Activated naive CD4-positive, alpha-beta T cell treated with anti-CD3 and anti-CD28 coated beads, Interleukin-2, amount 50 U/mL, for 72 hours (primary cell): Measurements from ENCODE around the gene FAM72C. TPM values are rescaled to one million over a fixed set of nuclear protein-coding genes. Genes with fewer than 3 reads are reported as not detected.
"Not testable (repeated sequence)": the region's sequence is repeated elsewhere in the genome, so short reads cannot be mapped to it uniquely, and the experiment has no call there.

ENCODE experiments used
- ATAC-seq, 2 donors: fragments of 150-1000 bp; cut with Tn5 transposase; 2 replicates each; pipeline ENCODE4 v1.10.0; 2021; ENCODE audit warnings: mild to moderate bottlenecking in 2 of 2, moderate library complexity in 2 of 2
- DNase-seq, 2 donors: peaks; one replicate each; pipeline ENCODE4 v3.0.0; 2021 to 2022; ENCODE audit warnings: low spot score in 2 of 2
- H3K27ac Mint-ChIP-seq, 2 donors: one replicate each; pipeline ENCODE4 v1.8.0; 2022; ENCODE audit warnings: mild to moderate bottlenecking in 2 of 2, mixed read lengths in 2 of 2
- H3K36me3 Mint-ChIP-seq, 2 donors: one replicate each; pipeline ENCODE4 v1.8.0; 2022; ENCODE audit warnings: mixed read lengths in 2 of 2
- H3K9me3 Mint-ChIP-seq, 2 donors: one replicate each; pipeline ENCODE4 v1.8.0; 2022; ENCODE audit warnings: mixed read lengths in 2 of 2
- total RNA-seq, 2 donors: library from RNA; stranded (reverse); gene quantifications; one replicate each; pipeline ENCODE4 v1.2.3, GENCODE V29; 2022

The FAM72C gene
- total RNA-seq, 2 donors from 2014 or later = 17.1 to 30.6 TPM

DNA sequence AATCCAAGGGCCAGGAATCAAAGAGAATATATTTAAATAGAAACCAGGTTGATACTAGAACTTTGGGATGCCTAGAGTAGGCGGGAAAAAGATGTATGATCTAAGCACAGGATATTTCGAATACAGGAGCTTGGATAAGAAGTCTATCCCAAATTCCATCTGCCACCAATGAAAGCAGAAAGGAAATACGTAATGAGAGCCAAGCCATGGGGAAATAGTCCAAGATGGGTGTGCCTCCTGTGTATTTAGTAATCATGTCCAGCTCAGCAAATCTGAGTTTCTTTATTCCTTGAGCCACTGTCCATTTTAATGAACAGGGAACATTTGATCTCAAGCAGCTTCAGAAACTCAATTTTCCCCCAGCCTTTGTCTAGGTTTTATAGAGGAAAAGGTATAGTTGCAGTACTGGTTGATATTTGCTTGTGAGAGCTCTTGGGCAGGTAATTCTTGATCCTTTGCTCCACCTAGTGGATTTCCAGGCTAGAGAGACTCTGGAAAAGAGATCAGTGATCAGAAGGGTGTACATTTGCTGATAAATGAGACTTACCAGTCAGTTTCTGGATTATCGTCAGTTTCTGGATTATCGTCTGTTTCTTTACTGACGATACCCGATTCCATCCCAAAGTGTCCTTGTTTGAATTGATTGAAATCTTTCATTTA lies 28.3 kb downstream of the FAM72C start:
- H3K27ac Mint-ChIP-seq, ATAC-seq, H3K9me3 Mint-ChIP-seq, H3K36me3 Mint-ChIP-seq, DNase-seq: not testable (repeated sequence)

DNA sequence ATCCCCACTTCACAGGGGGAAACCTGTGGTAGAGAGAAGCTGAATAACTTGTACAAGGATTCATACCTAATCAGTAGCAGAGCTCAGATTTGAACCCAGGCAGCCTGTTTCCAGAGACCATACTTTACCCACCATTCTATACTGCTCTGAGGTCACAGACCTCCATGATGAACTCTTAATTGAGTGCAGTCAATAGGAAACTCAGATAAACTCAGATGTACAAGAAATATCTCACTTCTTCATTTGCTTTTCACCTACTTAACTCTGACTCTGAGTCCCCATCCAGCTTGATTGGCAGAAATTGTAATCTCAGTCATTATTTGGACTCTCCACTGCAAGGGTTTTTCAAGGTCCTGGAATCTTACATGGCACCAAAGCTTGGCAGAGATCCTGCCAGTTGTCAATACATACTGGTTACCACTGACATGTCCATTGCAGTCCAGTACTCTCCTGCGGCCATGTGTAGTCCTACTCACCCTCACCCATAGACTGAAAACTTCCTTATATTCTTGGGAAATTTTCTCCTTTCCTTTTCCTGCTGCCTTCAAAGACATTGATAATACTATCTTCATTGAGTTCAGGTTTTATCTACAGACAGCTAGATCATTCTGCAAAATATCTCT lies 29.4 kb downstream of the FAM72C start:
- not testable (repeated sequence) for DNase-seq, ATAC-seq

DNA sequence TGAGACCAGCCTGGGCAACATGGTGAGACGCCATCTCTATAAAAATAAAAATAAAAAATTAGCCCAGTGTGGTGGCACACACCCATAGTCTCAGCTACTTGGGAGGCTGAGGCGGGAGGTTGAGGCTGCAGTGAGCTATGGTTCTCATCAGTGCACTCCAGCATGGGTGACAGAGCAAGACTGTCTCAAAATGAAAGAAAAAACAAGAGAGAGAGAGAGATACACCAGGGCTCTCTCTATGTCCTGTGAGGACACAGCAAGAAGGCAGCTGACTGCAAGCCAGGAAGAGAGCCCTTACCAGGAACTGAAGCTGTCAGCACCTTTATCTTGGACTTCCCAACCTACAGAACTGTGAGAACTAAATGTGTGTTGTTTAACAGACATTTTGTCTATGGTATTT lies 32.1 kb downstream of the FAM72C start:
- not testable (repeated sequence) for H3K27ac Mint-ChIP-seq, H3K9me3 Mint-ChIP-seq, DNase-seq, H3K36me3 Mint-ChIP-seq, ATAC-seq

More for the DNA sequence above, 29.4 kb downstream of the FAM72C start:
- not testable (repeated sequence) for H3K9me3 Mint-ChIP-seq, H3K36me3 Mint-ChIP-seq, H3K27ac Mint-ChIP-seq

DNA sequence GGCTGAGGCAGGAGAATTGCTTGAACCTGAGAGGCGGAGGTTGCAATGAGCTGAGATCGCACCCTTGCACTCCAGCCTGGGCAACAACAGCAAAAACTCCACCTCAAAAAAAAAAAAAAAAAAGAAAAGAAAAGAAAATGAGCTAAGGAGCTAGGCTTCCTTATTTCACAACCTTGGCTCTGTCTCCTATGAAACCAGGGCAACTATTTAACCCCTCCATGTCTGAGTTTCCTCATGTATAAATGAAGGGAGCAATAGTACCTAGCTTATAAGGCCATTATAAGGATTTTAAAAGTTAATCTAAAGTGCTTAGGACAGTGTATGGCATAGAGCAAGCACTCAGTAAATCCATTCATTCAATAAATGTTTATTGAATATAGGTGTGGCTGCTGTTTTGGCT lies 32.9 kb downstream of the FAM72C start:
- not testable (repeated sequence) for H3K36me3 Mint-ChIP-seq, H3K9me3 Mint-ChIP-seq, ATAC-seq, DNase-seq, H3K27ac Mint-ChIP-seq

DNA sequence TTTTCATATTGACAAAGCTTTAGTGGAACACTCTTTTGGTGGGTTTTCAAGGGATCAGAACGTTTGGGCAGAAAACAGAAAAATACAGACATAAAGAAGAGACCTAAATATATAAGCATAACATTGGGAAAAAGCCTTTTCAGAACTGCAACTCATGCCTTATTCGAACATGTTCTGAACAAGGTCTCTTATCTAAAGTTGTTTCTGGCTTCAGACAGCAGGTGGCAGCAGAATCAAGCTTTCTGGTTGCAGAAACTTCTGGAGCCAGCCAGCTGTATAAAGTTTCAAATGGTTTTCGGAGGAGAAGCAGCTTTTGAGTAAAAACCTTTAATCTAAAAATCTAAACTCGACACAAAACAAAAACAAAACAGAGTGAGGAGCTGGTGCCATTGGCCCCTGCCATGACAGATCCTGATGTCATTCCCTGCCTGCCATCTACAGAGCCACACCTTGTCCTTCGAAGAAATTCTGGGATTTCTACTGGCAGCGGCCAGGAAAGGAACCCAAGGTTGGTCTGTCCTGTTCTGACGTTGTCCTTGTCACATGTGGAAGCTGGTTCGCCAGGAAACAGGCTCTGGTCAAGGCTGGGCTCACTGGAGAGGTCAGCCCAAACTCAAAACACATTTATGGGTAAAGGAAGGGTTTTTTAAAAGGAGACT lies 35.2 kb downstream of the FAM72C start:
- H3K27ac Mint-ChIP-seq, H3K36me3 Mint-ChIP-seq, H3K9me3 Mint-ChIP-seq, ATAC-seq: not testable (repeated sequence)
- DNase-seq = peak; percentile 23 to 52

DNA sequence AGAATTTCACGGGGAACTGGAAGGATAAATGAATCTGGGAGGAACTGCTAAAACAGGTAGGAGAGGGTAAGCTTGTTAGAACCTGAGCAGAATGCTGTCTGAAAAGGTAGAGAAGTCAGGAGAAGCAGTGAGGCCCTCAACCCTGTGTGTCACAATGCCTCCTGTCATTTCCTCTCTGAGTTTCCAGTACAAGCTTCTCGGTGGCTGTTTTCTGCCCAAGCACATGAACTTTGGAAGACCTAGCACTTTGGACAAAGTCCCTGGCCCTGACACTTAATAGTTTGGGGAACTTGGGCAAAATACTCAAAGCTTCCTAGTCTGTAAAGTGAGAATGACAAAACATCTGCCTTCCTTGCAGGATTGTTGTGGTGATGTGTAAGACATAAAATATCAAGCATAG lies 52.7 kb downstream of the FAM72C start:
- H3K9me3 Mint-ChIP-seq, DNase-seq, H3K27ac Mint-ChIP-seq, H3K36me3 Mint-ChIP-seq, ATAC-seq: not testable (repeated sequence)

DNA sequence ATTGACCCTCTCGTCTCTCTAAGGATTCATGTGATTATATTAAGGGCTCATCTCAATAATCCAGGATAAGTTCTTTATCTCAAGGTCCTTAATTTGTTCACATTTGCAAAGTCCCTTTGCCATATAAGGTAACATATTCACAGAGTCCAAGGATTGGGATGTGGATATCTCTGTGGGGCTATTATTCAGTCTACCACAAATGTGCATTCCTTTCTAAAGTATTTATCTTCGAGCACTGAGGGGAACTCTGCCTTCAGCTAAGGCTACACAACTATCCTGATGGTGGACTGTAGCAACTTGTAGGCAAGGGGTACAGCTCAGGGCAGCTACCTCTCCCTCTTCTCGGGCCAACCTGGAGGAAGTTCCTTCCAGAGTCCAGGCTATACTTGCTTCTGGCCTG lies 53.2 kb downstream of the FAM72C start:
- H3K9me3 Mint-ChIP-seq, H3K36me3 Mint-ChIP-seq, H3K27ac Mint-ChIP-seq, DNase-seq, ATAC-seq: not testable (repeated sequence)

DNA sequence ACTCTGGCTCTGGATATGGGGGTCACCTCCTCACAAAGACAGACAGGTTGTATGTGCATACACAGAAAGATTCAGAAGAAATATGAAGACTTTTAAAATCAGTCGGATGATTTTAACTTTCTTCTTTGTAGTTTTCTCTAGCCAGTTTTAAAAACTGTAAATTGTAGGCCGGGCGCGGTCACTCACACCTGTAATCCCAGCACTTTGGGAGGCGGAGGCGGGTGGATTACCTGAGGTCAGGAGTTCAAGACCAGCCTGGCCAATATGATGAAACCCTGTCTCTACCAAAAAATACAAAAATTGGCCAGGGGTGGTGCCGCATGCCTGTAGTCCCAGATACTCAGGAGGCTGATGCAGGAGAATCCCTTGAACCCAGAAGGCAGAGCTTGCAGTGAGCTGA lies 58.1 kb downstream of the FAM72C start:
- DNase-seq, H3K9me3 Mint-ChIP-seq, H3K36me3 Mint-ChIP-seq, H3K27ac Mint-ChIP-seq, ATAC-seq: not testable (repeated sequence)
